ENCODE measurements around the gene MTCH1.

GRCh38 chr6:36997811-36998722 is 12.1 kb upstream of the MTCH1 start:
- TF ChIP-seq CTCF (IDR thresholded peaks at IDR 0.05 in 8 of 11, conservative IDR thresholded peaks at IDR 0.05 in 3 of 11) (no peak), POLR2A (IDR thresholded peaks at IDR 0.05) (no peak), POLR2AphosphoS5 (IDR thresholded peaks at IDR 0.05) (peak in 2 of 3 donors; percentile 10 to 16)
